HG03439 (cell line): Measurements from ENCODE around the gene XAF1.
"Not testable (repeated sequence)": the region's sequence is repeated elsewhere in the genome, so short reads cannot be mapped to it uniquely, and the experiment has no call there.

Source experiments
- ATAC-seq: cut with Tn5 transposase; IDR thresholded peaks from one replicate; pipeline ENCODE4 v1.9.1; 2021; ENCODE audit warnings: mild to moderate bottlenecking, moderate library complexity; ENCODE audit not compliant: unreplicated experiment

XAF1 gene, protein sequence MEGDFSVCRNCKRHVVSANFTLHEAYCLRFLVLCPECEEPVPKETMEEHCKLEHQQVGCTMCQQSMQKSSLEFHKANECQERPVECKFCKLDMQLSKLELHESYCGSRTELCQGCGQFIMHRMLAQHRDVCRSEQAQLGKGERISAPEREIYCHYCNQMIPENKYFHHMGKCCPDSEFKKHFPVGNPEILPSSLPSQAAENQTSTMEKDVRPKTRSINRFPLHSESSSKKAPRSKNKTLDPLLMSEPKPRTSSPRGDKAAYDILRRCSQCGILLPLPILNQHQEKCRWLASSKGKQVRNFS

DNA sequence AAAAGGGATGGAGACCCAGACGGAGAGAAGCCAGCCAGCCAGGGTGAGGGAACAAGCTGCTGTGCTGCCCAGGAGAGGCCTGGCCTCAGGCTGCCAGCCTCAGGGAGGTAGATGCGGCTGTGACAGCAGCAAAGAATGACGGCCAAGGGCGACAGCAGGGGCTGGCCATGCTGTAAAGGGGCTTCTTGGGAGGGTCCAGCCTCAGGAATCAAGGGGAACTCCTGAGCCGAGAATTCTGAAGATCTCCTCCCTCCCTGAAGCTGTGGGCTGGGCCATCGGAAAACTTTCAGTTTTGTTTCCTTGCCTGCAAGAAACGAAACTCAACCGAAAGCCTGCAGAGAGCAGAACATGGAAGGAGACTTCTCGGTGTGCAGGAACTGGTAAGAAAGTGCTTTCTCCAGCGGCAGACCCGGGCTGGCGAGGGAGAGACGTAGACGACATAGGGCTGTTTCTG lies at the start of gene XAF1:
Gene XAF1, plus strand, starts transcription at position 316 of the 454 bp plus-strand sequence. Its CDS starts 33 bp downstream, at position 349.
- no peak for ATAC-seq

DNA sequence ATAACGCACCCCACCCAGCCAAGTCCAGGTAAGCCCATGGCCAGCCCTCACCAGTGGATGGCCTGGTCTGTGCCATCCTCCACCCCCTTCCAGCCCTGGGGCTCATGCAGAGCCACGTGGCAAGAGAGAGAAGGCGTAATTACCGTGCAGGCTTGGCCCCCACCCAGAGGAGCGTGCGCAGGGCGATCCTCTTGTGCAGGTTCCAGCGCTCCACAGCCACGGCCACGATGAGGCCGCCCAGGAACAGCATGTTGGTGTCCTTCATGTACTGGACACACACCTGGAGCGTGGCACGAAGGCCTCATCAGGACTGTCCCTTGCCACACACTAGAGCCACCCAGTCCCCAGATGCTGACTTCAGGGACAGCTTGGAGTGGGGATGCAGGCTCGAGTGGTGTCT lies 49.3 kb upstream of the XAF1 start:
- no peak for ATAC-seq

DNA sequence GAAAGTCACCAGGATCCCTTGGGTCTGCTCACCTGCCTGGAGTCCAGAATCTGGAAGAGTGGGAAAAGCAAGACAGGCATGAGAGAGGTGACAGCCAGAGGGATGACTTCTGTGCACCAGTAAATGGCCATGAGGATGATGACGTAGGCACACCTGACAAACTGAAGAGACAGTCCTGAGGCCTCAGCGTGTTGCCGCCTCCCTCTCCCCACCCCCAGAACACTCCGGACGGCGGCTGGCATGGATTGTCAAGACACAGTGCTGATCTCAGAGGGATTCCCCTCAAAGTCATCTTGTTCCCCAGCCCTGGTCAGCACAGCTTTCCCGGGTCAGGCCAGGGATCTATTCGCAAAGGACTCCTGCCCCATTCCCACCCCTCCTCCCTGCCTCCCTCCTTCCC lies 48.9 kb upstream of the XAF1 start:
- ATAC-seq, result no peak

DNA sequence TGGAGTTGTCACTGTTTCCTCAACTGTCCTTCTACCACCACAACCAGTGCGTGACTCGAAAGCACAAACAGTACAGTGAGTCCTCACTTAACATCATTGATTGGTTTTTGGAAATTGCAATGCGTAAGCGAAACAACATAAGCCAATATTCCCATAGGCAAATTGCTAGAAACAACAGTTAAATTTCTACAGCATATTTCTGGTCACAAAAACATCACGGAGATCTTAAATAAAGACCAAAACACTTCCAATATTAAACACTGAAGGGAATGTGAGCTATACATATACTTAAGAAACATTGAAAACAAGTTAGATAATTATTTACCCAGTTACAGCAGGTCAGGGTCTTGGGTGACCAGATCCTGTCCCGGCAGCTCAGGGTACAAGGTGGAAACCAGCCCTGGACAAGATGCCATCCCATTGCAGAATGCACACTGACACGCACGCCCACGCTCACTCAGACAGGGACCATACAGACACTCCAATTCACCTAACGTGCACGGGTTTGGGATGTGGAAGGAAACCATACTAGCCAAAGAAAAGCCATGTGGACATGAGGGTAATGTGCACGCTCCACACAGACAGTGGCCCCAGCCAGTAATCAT lies 47.4 kb upstream of the XAF1 start:
- ATAC-seq, result no peak

DNA sequence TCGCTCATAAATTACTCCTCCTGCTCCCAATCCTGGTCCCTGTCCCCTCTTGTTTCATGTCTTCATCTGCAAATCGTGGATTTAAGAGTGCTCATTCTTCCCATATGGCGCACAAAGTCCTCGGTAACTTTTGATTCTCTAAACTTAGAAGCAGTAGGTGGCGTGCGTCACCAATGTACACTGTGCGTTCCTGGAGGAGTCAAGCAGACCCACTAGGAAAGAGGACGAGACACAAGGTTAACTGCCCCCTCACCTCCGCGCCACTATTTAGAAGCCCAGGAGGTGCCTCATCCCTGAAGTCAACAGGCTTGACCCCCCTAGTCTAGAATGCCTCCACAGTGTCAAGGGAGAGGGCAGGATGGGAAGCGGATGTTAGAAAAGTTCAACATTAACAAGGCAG lies 45.5 kb upstream of the XAF1 start:
- ATAC-seq, result no peak

DNA sequence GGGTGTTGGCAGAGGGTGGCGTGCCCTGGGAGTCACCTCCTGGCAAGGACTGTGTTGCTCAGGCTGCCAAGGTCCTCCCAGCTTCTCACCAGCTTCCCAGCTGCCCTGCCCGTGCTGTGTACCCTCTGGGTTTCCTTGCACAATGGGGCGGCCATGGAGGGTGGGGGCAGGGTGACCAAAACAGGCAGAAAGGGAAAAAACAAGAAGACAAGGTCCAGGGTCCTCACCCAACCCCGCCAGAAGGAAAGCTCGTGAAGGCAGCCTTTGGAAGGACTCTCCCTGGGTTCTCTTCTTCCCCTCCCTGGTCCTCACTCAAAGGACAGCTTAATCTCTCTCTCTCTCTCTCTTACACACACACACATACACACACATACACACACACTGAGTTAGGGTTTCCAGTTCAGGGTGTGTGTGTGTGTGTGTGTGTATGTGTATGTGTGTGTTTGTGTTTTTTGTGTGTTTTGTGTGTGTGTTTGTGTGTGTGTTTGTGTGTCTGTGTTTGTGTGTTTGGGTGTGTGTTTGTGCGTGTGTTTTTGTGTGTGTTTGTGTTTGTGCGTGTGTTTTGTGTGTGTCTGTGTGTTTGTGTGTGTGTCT lies 44.7 kb upstream of the XAF1 start:
- ATAC-seq, result no peak

DNA sequence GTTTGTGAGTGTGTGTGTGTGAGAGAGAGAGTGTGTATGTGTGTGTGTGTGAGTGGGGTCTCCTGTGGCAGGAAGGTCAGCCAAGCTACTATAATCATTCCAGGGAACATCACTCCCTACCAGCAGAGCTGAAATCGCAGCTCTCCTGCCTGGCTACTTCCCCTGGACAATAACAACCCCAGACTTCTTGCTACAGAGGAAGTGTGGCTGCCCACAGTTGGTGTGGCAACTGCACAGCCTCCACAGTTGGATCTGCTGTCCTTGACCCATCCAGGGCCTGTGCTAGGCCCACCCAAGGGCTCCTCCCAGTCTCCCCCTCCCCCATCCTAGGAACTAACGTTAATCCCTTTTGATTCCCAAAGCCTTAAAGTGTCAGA lies 44.2 kb upstream of the XAF1 start:
- no peak for ATAC-seq

DNA sequence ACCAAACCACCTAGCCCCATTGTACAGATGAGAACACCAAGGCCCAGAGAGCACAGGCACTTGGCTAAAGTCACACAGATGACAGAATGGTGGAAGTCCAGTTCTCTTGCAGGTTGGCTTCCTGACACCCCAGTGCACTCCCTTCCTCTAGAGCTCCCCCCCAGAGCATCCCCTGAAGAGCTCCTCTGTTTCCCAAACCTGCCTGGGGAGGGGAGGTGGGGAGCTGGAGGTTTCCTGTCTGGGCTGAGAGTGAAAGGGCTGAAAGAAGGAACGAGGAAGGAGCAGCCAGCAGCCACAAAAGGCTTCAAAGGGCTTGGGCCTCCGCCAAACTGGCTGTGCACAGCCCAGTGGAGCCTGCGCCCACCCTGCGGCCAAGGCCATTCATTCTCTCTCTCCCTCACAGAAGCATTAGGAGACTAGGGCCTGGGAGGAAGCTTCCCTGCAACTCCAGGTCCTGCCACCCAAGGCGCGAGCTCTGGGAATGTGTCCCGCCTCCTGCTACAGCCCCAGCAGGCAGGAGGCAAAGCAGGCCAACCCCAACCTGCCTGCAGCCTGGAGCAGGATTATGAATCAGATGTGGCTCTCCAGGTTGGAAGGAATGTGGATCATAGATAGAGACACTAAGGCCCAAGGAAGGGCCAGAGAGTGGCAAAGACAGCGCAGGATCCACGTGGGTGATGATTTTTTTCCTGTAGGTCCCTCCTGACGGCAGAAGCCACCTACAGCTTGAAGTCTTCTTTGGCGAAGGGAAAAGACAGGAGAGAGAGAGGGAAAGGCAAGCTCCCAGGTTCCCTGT lies 43.6 kb upstream of the XAF1 start:
- ATAC-seq, result no peak

DNA sequence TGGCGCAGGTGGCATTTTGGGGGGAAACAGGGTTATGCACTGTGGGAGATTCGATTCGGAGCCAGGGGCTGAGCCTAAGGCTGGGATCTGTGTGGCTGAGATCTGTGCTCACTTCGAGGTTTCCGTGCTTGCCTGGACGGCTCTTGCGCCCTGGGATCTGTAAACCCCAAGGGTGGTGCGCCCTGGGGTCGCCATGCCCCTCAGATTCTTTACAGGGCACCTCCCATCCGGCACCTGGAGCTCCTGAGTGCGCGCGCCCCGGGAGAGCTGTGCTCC lies 43.1 kb upstream of the XAF1 start:
- ATAC-seq, result no peak

DNA sequence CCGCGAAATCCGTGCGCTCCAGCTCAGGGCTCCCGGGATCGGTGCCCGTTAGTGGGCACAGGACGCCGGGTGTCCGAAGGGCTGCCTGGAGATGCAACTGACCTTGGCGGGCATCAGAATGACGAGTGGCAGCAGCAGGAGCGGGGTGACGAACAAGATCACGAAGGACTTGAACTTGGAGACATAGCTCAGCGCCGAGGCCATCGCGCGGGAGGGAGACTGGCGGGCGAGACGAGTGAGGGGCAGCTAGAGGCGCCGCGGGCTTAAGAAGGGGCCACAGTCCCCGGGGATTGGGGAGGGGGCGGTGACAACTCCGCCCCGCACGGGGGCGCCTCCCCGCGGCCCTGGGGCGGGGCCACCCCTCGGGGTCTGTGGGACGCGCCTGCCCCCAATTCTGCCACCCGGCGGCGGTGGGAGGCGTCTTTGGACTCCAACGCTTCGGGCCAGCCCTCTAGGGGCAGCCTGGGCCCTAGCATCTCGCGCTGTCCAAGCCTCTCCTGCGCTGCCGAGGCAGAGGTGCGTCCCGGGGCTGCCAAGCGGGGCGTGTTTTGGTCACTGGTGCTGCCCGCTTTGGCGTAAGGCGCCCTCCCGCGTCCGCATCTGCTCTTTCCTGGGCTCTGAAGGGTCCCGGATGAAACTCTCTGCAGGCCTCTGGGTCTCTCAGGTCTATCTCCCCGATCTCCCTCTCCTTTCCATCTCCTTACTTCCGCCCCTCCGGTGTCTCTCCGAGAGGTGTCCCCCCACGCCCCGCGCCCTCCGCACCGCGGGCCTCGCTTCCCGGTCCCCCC lies 42.5 kb upstream of the XAF1 start, which contains the start of gene SLC13A5:
Gene SLC13A5, minus strand, starts transcription at position 240 of the 788 bp plus-strand sequence. Its CDS starts 36 bp downstream, at position 204.
- ATAC-seq, result no peak

DNA sequence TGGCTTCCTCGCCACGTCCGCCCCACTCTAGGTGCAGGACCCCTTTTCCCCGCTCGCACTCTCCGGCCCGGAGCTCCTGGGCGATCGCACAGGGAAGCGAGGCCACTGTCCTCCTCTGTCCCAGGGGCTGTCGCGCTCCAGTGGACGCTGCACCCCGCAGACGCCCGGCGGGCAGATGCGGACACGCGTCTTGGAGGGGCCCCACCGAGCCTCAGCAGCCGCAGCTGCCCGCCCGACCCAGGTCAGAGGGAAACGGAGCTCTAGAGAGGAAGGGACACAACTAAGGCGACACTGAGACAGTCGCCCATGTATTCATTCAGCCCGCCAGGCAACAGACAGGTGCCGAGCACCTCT lies 42.0 kb upstream of the XAF1 start:
- no peak for ATAC-seq

DNA sequence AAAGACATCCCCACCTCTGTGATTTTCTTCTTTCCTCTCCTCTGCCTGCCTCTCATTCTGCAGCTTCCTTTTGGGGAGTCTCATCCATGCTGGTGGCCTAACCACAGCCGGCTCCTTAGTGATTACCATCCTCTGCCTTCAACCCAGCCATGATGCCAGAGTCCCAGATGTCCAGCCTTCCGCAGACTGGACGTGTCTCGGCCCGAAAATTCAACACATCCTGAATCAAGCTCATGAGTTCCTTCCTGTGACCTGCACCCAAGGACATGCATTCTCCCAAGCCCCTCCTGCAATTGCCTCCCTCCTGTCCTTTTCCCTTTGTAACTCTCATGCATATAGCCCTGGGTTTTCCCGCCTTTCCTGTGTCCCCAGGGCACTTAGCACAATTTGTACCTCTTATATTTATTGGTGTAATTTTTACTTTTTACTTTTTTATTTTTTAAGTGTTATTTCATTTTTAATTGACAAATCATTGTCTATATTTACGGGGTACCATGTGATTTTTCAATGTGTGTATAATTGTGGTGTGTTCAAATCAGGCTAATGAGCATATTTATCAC lies 41.5 kb upstream of the XAF1 start:
- ATAC-seq, result no peak

DNA sequence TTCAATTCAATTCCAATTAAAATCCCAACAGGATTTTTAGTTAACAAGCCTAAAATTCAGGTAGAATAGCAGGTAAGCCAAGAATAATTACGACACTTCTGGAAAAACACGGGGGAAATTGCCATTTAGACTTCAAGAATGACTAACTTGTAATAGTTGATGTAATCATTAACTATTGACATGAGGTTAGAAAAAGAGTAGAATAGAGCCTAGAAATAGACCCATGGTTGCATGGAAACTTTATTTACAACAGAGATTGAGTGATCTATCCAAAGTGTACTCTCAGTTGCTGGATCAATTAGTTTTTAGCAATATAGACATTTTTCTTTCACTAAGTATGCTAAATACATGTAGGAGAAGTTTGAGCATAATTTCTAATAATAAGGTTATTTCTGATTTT lies 39.1 kb upstream of the XAF1 start:
- ATAC-seq, result no peak

DNA sequence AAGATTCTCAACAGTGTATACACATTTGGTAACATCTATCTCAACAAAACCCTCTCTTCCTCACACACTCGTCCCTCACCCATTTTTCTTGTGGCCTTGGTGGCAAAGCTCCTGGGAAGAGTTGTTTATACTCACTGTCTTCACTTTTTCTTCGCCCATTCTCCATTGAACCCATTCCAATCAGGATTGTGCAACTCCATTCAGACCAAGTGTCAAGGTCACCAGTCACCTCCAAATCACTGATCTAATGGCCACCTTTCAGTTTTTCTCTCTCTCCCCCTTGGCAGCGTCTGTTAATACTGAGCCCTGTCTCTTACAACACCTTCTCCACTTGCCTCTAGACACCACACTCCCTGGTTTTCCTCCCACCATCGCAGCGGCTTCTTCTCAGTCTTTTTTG lies 34.1 kb upstream of the XAF1 start:
- no peak for ATAC-seq

DNA sequence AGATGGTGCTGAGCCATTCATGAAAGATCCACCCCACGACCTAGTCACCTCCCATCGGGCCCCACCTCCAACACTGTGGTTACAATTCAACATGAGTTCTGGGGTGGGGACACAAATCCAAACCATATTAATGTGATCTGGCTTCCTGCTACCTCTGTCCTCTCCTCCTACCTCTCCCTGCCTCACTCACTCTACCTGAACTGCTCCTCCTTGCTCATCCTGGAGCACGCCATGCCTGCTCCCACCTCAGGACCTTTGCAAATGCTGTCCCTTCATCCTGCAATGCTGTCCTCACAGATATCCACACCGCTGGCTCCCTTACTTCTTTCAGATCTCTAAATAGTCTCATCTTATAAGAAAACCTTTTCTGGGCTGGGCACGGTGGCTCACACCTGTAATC lies 31.8 kb upstream of the XAF1 start:
- no peak for ATAC-seq

DNA sequence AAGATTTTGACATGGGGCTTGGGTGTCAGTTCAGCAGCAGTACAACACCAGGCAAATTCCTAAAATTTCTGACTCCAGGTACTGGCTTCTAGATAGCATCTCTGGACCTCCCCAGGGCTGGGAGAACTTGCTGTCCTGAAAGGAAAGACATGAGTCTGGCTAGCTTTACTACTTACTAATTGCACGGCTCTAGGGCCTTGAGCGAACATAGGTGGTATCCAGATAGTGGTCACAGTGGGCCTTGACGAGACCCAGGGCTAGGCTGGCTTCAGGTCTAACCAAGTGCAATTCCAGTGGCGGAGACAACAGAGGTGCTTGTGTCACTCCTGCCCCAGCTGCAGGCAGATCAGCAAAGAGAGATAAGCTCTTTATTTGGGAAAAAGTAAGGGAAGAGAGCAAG lies 26.3 kb upstream of the XAF1 start:
- no peak for ATAC-seq

DNA sequence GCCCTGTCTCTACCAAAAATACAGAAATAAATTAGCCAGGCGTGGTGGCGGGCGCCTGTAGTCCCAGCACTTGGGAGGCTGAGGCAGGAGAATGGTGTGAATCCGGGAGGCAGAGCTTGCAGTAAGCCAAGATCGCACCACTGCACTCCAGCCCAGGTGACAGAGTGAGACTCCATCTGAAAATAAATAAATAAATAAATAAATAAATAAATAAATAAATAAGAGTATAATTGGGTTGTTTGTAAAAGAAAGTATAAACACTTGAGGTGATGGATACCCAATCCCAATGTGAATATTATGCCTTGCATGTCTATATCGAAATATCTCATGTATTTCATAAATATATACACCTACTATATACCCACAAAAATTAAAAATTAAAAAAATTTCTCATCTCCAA lies 9.2 kb upstream of the XAF1 start:
- not testable (repeated sequence) for ATAC-seq

DNA sequence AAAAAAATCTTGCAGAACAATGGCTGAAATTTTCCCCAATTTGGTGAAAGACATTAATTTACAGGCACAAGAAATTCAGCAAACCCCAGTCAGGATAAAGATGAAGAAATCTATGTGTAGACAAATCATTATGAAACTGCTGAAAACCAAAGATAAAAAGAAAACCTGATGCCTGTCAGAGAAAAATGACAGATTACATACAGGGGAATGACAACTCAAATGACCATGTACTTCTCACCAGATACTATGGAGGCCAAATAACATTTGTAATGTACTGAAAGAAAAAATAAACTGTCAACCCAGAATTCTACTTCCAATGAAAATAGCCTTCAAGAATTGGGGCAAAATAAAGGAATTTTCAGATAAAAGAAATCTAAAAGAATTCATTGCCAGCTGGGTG lies 7.2 kb upstream of the XAF1 start:
- no peak for ATAC-seq

DNA sequence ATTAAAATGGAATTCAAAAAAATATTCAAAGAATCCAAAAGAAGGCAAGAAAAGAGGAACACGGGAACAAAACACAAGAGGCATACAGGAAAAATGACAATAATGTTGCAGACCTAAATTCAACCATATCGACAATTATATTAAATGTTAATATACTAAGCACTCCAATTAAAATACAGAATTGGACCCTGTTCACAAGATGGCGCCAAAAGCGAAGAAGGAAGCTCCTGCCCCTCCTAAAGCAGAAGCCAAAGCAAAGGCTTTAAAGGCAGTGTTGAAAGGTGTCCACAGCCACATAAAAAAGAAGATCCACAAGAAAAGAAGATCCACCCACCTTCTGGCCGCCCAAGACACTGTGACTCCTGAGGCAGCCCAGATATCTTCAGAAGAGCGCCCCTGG lies 6.3 kb upstream of the XAF1 start:
- ATAC-seq, result no peak

DNA sequence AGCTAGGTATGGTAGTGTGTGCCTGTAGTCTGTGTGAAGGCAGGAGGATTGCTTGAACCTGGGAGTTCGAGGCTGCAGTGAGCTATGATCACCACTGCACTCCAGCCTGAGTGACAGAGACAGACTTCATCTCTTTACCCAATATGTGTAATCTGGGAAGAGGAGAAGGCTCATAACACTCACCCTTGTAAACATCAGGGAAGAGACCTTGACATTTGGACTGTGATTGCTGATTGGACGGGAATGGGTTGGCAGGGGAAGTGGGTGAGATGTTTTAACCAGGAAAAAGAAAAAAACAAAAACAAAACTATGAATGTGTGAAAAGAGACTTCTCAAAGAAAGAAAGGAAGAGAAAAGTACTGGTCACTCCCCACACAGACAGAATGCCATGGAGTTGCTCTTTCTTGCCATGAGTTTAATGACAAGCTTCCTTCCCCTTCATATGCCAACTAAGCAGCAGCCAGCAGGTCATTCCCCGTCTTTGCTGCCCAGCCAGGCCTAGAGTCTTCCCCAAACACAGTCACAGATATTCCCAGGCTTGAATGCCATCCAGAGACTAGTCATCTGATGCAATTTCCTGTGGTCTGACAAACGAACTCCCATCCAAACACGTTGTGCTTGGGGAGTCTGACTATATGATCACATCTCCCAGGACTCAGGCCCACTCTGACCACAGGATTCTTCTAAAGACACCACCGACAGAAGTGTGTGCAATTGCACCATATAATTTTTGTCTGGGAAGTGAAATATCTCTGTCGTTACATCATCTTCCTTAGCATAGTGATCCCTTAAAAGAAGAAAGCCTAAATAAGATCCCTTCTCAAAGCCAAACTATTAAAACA lies 3.6 kb upstream of the XAF1 start:
- ATAC-seq, result no peak
